Stimulated activated CD4-positive, alpha-beta T cell treated with anti-CD3 and anti-CD28 coated beads, Interleukin-1b, Interleukin-23, amount 100 ng/mL, for 48 hours (primary cell): Measurements from ENCODE around the gene ARL4D.

Experiments used
- DNase-seq: peaks from one replicate; pipeline ENCODE4 v3.0.0-alpha.2; 2020

ARL4D gene

GRCh38 chr17:43431714-43432523 is 33.1 kb downstream of the ARL4D start:
- no peak for DNase-seq

DNA sequence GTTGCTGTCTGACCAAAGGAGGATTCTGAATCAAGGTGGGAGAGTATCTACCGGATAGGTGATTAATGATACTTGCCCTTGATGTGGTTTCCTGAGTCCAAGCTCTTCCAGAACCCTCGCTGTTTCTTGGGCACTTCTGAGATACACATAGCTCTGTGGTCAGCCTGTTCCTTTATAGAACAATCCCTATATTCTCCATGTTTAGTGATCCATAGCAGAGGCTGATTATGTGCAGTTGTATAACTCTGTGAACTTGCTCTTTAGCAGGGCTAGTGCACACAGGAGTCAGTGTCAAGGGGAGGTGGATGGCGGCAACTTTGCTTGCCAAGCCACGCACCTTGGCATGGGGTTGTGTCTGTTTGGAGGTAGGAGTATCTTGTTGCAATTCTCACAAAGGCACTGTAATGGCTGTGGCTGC is 36.1 kb downstream of the ARL4D start:
- no peak for DNase-seq

GRCh38 chr17:43437756-43438155 is 39.0 kb downstream of the ARL4D start:
- no peak for DNase-seq

DNA sequence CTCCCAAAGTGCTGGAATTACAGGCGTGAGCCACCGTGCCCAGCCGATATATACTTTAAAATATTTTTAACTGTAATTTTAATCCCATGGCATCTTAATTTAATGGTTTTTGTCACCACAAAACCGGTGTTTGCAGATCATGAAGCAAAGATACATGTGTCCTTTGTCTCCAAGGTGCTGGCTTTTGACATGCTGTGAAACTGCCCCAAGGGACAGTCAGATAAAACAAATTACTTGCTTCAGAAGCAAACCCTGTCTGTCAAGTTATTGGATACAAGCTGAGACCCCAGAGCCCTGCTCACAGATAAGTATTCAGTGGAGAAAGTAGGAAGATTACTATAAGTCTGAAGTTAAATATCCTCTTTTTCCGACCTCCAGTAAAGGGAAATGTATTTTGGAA is 39.8 kb downstream of the ARL4D start:
- no peak for DNase-seq

DNA sequence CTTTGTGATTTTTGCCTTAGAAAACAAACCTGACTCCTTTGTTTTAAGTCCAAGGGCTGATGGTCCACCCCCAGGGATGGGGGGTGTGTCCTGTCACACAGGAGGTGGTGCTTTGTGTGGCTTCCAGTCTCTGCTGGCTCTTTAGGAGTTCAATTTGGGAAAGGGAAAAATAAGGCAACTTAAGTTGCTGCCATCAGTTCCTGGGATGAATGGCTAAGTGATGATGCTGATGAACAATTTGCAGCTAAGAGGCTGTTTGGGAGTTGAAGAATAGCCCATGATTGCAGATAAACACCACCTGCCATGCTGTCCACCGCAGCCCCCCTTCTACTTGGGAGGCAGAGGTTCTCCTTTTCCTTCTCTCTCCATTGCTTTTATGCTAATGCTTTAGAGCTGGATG is 40.2 kb downstream of the ARL4D start:
- DNase-seq, result no peak

GRCh38 chr17:43442711-43443110 is 43.9 kb downstream of the ARL4D start:
- no peak for DNase-seq

DNA sequence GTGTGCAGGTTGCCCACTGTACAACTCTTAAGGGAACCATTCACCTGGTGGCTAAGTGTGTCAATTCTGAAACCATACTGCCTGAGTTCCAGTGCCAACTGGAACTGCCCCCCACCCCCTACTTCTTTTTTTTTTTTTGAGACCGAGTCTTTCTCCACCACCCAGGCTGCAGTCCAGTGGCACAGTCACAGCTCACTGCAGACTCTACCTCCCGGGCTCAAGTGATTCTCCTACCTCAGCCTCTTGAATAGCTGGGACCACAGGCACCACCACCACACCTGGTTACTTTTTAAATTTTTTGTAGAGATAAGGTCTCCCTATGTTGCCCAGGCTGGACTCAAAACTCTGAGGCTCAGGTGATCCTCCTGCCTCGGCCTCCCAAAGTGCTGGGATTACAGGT is 44.6 kb downstream of the ARL4D start:
- DNase-seq, result no peak

DNA sequence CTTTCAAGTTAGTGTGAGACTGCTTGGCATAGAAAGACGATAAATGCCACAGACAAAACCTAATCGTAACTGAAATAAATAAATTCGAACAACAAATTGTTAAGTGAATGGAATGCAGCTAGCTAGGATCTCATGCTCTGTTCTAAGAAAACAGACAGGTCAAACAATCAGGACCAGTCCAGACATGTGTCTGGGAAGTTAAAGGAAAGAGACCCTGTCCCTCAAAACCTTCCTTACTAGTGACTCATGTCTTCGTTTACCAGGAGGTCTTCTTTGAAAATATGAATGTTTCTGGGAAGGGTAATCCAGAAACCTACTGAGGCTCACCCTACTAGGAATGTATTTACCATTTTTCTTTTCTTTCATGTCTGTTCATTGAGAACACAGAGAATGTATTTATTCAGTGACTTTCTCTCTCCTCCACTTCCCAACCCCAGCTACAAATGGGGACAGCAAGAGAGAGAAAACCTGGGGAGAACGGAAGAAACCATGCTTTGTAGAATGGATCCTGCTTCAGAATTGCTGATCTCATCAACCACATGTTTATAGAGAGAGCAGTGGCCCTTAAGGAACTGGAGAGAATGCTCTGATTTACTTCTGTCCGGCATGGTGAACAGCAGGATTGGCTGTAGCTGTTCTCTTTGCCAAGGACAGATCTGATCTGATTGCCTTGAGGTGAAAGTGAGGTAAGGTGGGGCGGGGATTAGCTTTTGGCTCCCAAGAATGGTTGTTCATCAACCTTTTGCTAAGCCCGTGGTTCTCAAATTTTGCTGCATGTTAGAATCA is 45.6 kb downstream of the ARL4D start:
- no peak for DNase-seq

DNA sequence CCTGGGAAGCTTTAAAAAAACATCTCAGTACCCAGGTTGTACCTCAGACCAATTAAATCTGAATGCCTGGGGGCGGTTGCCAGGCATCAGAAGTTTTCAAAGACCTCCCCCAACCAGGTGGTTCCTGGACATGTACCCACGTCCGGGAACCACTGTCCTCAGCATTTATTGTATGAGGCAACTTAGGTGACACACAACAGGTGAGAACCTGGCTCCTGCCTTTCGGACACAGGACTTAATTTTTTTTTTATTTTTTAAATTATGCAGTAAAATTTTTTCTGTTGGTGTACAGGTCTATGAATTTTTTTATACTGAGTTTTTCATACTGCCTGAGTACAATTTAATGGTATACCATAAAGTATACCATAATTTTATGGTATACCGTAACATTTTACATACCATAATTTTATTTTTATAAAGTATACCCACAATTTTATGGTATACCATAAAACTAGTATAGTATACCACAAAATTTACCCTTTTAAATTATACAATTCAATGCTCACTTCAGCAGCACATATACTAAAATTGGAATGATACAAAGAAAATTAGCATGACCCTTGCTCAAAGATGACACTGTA is 46.3 kb downstream of the ARL4D start:
- no peak for DNase-seq

DNA sequence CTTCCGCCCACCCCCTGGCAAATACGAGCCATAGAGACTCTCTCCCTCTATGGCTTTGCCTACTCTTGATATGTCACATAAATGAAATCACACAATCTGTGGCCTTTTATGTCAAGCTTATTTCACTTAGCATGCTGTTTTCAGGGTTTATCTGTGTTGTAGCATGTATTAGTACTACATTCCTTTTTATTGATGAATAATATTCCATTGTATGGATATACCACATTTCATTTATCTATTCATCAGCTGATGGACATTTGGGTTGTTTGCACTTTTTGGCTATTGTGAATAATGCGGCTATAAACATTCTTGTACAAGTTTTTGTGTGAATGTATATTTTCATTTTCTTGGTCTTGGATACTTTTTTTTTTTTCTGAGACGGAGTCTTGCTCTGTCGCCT is 48.0 kb downstream of the ARL4D start:
- DNase-seq, result no peak

GRCh38 chr17:43448720-43449469 is 50.1 kb downstream of the ARL4D start:
- DNase-seq, result no peak

DNA sequence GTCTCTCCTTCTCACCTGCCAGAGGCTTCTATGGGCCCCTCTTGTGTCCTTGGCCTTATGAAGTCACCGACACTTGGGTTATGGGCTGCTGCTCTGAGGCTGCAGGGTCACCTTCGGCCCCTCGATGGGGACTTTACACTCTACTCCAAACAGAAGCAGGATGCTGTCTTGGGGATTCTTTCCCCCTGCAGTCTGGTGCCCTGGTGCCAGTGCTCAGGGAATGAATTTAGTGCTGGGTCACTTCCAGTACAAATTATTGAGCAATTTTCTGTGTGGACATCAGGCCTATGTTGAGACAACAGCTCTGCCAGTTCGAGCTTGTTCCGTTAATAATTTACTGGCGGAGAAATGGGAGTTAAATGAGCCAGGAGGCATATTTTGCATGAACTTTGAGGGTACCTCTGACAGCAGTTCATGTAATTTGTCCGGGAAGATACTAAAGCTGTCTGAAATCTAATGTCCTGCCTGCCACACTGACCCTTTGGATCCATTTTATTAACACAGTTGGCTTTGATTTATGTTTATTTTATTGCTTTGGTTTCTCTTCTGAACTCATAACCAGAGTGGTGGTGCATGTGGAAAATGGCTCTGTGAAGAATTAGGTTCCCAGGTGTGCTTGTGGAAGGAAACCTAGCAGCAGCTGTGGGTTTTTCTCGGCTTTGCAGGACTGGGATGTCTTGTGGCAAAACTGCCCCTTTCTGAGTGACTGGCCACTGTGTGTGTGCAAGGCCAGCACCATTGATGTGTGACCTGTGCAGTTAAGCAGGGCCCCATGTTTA is 50.9 kb downstream of the ARL4D start:
- DNase-seq, result no peak
